Thyroid gland (tissue), 4 donors: Measurements from ENCODE around the gene ARID2.

Experiments used
- POLR2A ChIP-seq, 2 donors: fragments of 450-650 bp; IDR thresholded peaks; one replicate each; pipeline ENCODE4 v1.6.1; 2017; ENCODE audit warnings: antibody characterized with exemption in 2 of 2, mild to moderate bottlenecking in 2 of 2, moderate library complexity in 1 of 2
- TF ChIP-seq, protein P1 (sequence below), 6 experiments: fragments of 200-600 bp in 3 of 6; fragments of 450-650 bp in 3 of 6; sonication (generic) in 3 of 6; IDR thresholded peaks; one replicate each; pipeline ENCODE4 v1.5.1; 2016 to 2019; ENCODE audit warnings: antibody characterized with exemption in 6 of 6, mild to moderate bottlenecking in 2 of 6, inconsistent platforms in 1 of 6, moderate library complexity in 1 of 6

GRCh38 chr12:45696049-45696448 lies 33.5 kb upstream of the ARID2 start:
- TF ChIP-seq, protein P1, sequence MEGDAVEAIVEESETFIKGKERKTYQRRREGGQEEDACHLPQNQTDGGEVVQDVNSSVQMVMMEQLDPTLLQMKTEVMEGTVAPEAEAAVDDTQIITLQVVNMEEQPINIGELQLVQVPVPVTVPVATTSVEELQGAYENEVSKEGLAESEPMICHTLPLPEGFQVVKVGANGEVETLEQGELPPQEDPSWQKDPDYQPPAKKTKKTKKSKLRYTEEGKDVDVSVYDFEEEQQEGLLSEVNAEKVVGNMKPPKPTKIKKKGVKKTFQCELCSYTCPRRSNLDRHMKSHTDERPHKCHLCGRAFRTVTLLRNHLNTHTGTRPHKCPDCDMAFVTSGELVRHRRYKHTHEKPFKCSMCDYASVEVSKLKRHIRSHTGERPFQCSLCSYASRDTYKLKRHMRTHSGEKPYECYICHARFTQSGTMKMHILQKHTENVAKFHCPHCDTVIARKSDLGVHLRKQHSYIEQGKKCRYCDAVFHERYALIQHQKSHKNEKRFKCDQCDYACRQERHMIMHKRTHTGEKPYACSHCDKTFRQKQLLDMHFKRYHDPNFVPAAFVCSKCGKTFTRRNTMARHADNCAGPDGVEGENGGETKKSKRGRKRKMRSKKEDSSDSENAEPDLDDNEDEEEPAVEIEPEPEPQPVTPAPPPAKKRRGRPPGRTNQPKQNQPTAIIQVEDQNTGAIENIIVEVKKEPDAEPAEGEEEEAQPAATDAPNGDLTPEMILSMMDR (IDR thresholded peaks at IDR 0.05) = no peak
- no peak for TF ChIP-seq POLR2A (IDR thresholded peaks at IDR 0.05)
